Adrenal gland (tissue), 5 donors: ENCODE results near the gene PHF21A.

Experiments used
- CTCF ChIP-seq, 6 experiments: fragments of 450-650 bp in 4 of 6; fragments of 200-600 bp in 2 of 6; sonication (generic) in 1 of 6; IDR thresholded peaks; 1 replicate in 5 of 6; 2 replicates in 1 of 6; pipeline versions ENCODE4 v1.5.1 to v1.8.0; 2016 to 2021; ENCODE audit warnings: antibody characterized with exemption in 6 of 6, mild to moderate bottlenecking in 2 of 6, moderate library complexity in 1 of 6
- POLR2A ChIP-seq, 2 donors: fragments of 450-650 bp; IDR thresholded peaks; one replicate each; pipeline ENCODE4 v1.6.1; 2017; ENCODE audit warnings: antibody characterized with exemption in 2 of 2, mild to moderate bottlenecking in 2 of 2, moderate library complexity in 1 of 2
- donor health status: DM: no; HTN: no; CAD: no.

- peak in 2 of 6 experiments; percentile 14 to 28 for TF ChIP-seq CTCF (IDR thresholded peaks at IDR 0.05)
- TF ChIP-seq POLR2A (IDR thresholded peaks at IDR 0.05) = no peak
Measured at GRCh38 chr11:46127150-46127638, 5.9 kb upstream of the PHF21A start.
